Upper lobe of left lung (tissue), 6 donors: ENCODE data around the gene SLC19A1. TPM values are rescaled to one million over a fixed set of nuclear protein-coding genes. Genes with fewer than 3 reads are reported as not detected.
A peak's percentile ranks its signal among the peaks of the same experiment; 100 is the strongest.

ENCODE experiments used
- ATAC-seq, 2 donors: fragments of 200-7000 bp; cut with Tn5 transposase; one replicate each; pipeline ENCODE4 v1.9.1; 2022; ENCODE audit warnings: mild to moderate bottlenecking in 2 of 2, moderate library complexity in 2 of 2; ENCODE audit not compliant: low FRiP score in 2 of 2
- DNase-seq, 2 donors: peaks; one replicate each; pipeline ENCODE4 v3.0.0-alpha.2; 2019 to 2020
- H3K27ac ChIP-seq, 4 donors: fragments of 200-600 bp; sonication (generic); one replicate each; pipeline ENCODE4 v1.5.1; 2016 to 2019
- H3K27me3 ChIP-seq, 4 donors: fragments of 200-600 bp; sonication (generic); one replicate each; pipeline ENCODE4 v1.5.1; 2017 to 2019
- H3K36me3 ChIP-seq, 4 donors: fragments of 200-600 bp; sonication (generic); one replicate each; pipeline ENCODE4 v1.5.1; 2016 to 2019
- H3K4me1 ChIP-seq, 4 donors: fragments of 200-600 bp; sonication (generic); one replicate each; pipeline ENCODE4 v1.5.1; 2018 to 2019
- H3K4me3 ChIP-seq, 4 donors: fragments of 200-600 bp; sonication (generic); one replicate each; pipeline ENCODE4 v1.5.1; 2017 to 2019; ENCODE audit warnings: mild to moderate bottlenecking in 2 of 4, moderate library complexity in 1 of 4
- H3K9me3 ChIP-seq, 4 donors: fragments of 200-600 bp; sonication (generic); one replicate each; pipeline ENCODE4 v1.5.1; 2018 to 2019
- CTCF ChIP-seq, 6 experiments: fragments of 450-650 bp in 4 of 6; fragments of 200-600 bp in 2 of 6; sonication (generic) in 2 of 6; IDR thresholded peaks; one replicate each; pipeline ENCODE4 v1.5.1; 2016 to 2019; ENCODE audit warnings: antibody characterized with exemption in 6 of 6
- EP300 ChIP-seq, 4 donors: sonication (generic); formaldehyde crosslinking; IDR thresholded peaks; one replicate each; pipeline ENCODE4 v1.5.1; 2017; ENCODE audit warnings: antibody characterized with exemption in 4 of 4, control low read depth in 2 of 4
- POLR2A ChIP-seq, 4 donors: fragments of 450-650 bp; IDR thresholded peaks; one replicate each; pipeline ENCODE4 v1.5.1; 2016 to 2017; ENCODE audit warnings: antibody characterized with exemption in 4 of 4, mild to moderate bottlenecking in 2 of 4
- POLR2AphosphoS5 ChIP-seq, 2 donors: sonication (generic); formaldehyde crosslinking; IDR thresholded peaks; one replicate each; pipeline ENCODE4 v1.5.1; 2017; ENCODE audit warnings: antibody characterized with exemption in 2 of 2
- WGBS, 2 donors: methylation state at CpG; one replicate each; pipeline ENCODE4 v1.1.5; 2017 to 2018; 5-methylcytosine and 5-hydroxymethylcytosine counted together
- total RNA-seq, 6 donors: library from RNA; depleted of rRNA in 4 of 6; stranded (reverse); fragments of >200 nt in 4 of 6; gene quantifications; one replicate each; pipeline versions ENCODE4 v1.1.0 to v1.2.1, GENCODE V29; 2016 to 2021
- donor health status: DM: no; HTN: no; CAD: no; lungs with moderate emphysema.
- donor health status: DM: no; HTN: yes; CAD: no; lungs with severe emphysema.

The SLC19A1 gene
- total RNA-seq, 6 donors from 2014 or later = 36.4 to 75.6 (median 49.9) TPM

- Histone ChIP-seq H3K36me3 (no peaks in the 10 kb centered on the region), H3K9me3 (no peaks in the 10 kb centered on the region), H3K4me1 (peaks cover 14 to 27% (median 20%) of the 10 kb centered on the region in 4 donors), H3K27me3 (no peaks in the 10 kb centered on the region), H3K4me3 (peak overlapping the region; percentile 50 to 87 (median 81)), H3K27ac (peak overlapping the region; percentile 67 to 90 (median 76))
- 29 to 36% methylated on average over 17 to 34 of the region's 55 CpGs for WGBS, 2 donors
- peak; percentile 1 to 3 for ATAC-seq
- peak; percentile 24 to 89 for DNase-seq
- TF ChIP-seq POLR2AphosphoS5 (IDR thresholded peaks at IDR 0.05) = no peak
- TF ChIP-seq EP300 (IDR thresholded peaks at IDR 0.05) = no peak
- no peak for TF ChIP-seq POLR2A (IDR thresholded peaks at IDR 0.05)
- no peak for TF ChIP-seq CTCF (IDR thresholded peaks at IDR 0.05)
These were observed 579 bp upstream of the SLC19A1 start for GRCh38 chr21:45542667-45543370.

GRCh38 chr21:45541221-45542039, 810 bp downstream of the SLC19A1 start:
- Histone ChIP-seq H3K27ac (peak overlapping the region; percentile 61 to 90 (median 76)), H3K36me3 (no peaks in the 10 kb centered on the region), H3K4me1 (peaks cover 14 to 27% (median 20%) of the 10 kb centered on the region in 4 donors), H3K9me3 (no peaks in the 10 kb centered on the region), H3K27me3 (no peaks in the 10 kb centered on the region), H3K4me3 (peak overlapping the region; percentile 65 to 87 (median 81))
- peak; percentile 82 to 94 for DNase-seq
- ATAC-seq = peak; percentile 58 to 84
- no peak for TF ChIP-seq EP300 (IDR thresholded peaks at IDR 0.05)
- peak; percentile 29 to 63 for TF ChIP-seq POLR2AphosphoS5 (IDR thresholded peaks at IDR 0.05)
- no peak for TF ChIP-seq POLR2A (IDR thresholded peaks at IDR 0.05)
- peak in 1 of 6 experiments; percentile 14 for TF ChIP-seq CTCF (IDR thresholded peaks at IDR 0.05)
- WGBS, 2 donors = 49 to 64% methylated on average over 10 to 16 of the region's 50 CpGs

- Histone ChIP-seq H3K36me3 (no peaks in the 10 kb centered on the region), H3K27me3 (no peaks in the 10 kb centered on the region), H3K4me3 (no peak overlapping the region), H3K9me3 (no peaks in the 10 kb centered on the region), H3K4me1 (peaks cover 14 to 33% (median 20%) of the 10 kb centered on the region in 4 donors), H3K27ac (no peak overlapping the region)
- 92 to 98% methylated on average over 10 of the region's 10 CpGs for WGBS, 2 donors
- no peak for TF ChIP-seq EP300 (IDR thresholded peaks at IDR 0.05)
- no peak for TF ChIP-seq POLR2A (IDR thresholded peaks at IDR 0.05)
- TF ChIP-seq POLR2AphosphoS5 (IDR thresholded peaks at IDR 0.05) = no peak
- TF ChIP-seq CTCF (IDR thresholded peaks at IDR 0.05) = no peak
- DNase-seq (peak in 1 of 2 donors; percentile 19), ATAC-seq (no peak)
These were observed 1.7 kb downstream of the SLC19A1 start for GRCh38 chr21:45540601-45540970.

- TF ChIP-seq POLR2AphosphoS5 (IDR thresholded peaks at IDR 0.05) = no peak
- TF ChIP-seq POLR2A (IDR thresholded peaks at IDR 0.05) = no peak
- TF ChIP-seq EP300 (IDR thresholded peaks at IDR 0.05) = no peak
- TF ChIP-seq CTCF (IDR thresholded peaks at IDR 0.05) = no peak
- Histone ChIP-seq H3K27me3 (no peaks in the 10 kb centered on the region), H3K4me3 (no peak overlapping the region), H3K9me3 (no peaks in the 10 kb centered on the region), H3K36me3 (no peaks in the 10 kb centered on the region), H3K27ac (no peak overlapping the region), H3K4me1 (peaks cover 14 to 39% (median 22%) of the 10 kb centered on the region in 4 donors)
- ATAC-seq = no peak
- DNase-seq = no peak
- WGBS, 2 donors = 87 to 96% methylated on average over 8 to 24 of the region's 24 CpGs
These were observed 2.2 kb downstream of the SLC19A1 start for GRCh38 chr21:45539796-45540600.
